ENCODE data around the gene GPR132. TPM values are rescaled to one million over a fixed set of nuclear protein-coding genes. Genes with fewer than 3 reads are reported as not detected.

GPR132 gene
- total and polyA plus RNA-seq, 8 donors: under 0.01 to 11.1 (median 1.3) TPM

GRCh38 chr14:105095236-105095805 lies 30.1 kb upstream of the GPR132 start:
- 93 to 96% (median 94%) methylated on average over 7 of the region's 7 CpGs for WGBS, 5 donors
- no peak for TF ChIP-seq POLR2AphosphoS5 (IDR thresholded peaks at IDR 0.05)
- no peak for TF ChIP-seq POLR2A (IDR thresholded peaks at IDR 0.05)
- TF ChIP-seq CTCF (IDR thresholded peaks at IDR 0.05): no peak
- TF ChIP-seq EP300 (IDR thresholded peaks at IDR 0.05): no peak
- intact Hi-C loops (cut with DNase I; ENCODE audit: low total_unique reads): no loop called here
- Histone ChIP-seq H3K36me3 (no peaks in the 10 kb centered on the region), H3K4me1 (peaks cover 36 to 42% (median 40%) of the 10 kb centered on the region in 4 donors), H3K9me3 (peaks cover 0 to 6% (median 2%) of the 10 kb centered on the region in 4 donors), H3K27me3 (peaks cover 0 to 18% (median 0%) of the 10 kb centered on the region in 3 donors), H3K4me3 (no peak overlapping the region), H3K27ac (no peak overlapping the region)
- DNase-seq: no peak

GRCh38 chr14:105094193-105094907 lies 29.1 kb upstream of the GPR132 start:
- Histone ChIP-seq H3K9me3 (peaks cover 0 to under 1% (median 0%) of the 10 kb centered on the region in 4 donors), H3K27ac (peak overlapping the region; percentile 85 to 95 (median 92)), H3K36me3 (no peaks in the 10 kb centered on the region), H3K27me3 (peaks cover 0 to 18% (median 0%) of the 10 kb centered on the region in 3 donors), H3K4me1 (peaks cover 38 to 51% (median 46%) of the 10 kb centered on the region in 4 donors), H3K4me3 (peak overlapping the region; percentile 69 to 78 (median 73))
- TF ChIP-seq EP300 (IDR thresholded peaks at IDR 0.05) (no peak), POLR2A (IDR thresholded peaks at IDR 0.05) (no peak), CTCF (IDR thresholded peaks at IDR 0.05) (no peak), POLR2AphosphoS5 (IDR thresholded peaks at IDR 0.05) (no peak)
- DNase-seq: no peak
- intact Hi-C loops (cut with DNase I; ENCODE audit: low total_unique reads): no loop called here
- WGBS, 5 donors: 62 to 69% (median 64%) methylated on average over 12 to 14 of the region's 14 CpGs

- intact Hi-C loops (cut with DNase I; ENCODE audit: low total_unique reads): no loop called here
- H3K4me1 ChIP-seq: peaks cover 40 to 59% (median 53%) of the 10 kb centered on the region in 4 donors
Observed at GRCh38 chr14:105093431-105094192, 28.4 kb upstream of the GPR132 start.

More at GRCh38 chr14:105093431-105094192, 28.4 kb upstream of the GPR132 start:
- TF ChIP-seq CTCF (IDR thresholded peaks at IDR 0.05): peak in 3 of 7 experiments; percentile 14 to 32 (median 26)
- peak in 1 of 4 donors; percentile 10 for TF ChIP-seq POLR2A (IDR thresholded peaks at IDR 0.05)
- TF ChIP-seq EP300 (IDR thresholded peaks at IDR 0.05): no peak
- peak in 2 of 3 donors; percentile 47 to 72 for TF ChIP-seq POLR2AphosphoS5 (IDR thresholded peaks at IDR 0.05)
- Histone ChIP-seq H3K9me3 (no peaks in the 10 kb centered on the region), H3K36me3 (no peaks in the 10 kb centered on the region), H3K27me3 (peaks cover 0 to 18% (median 0%) of the 10 kb centered on the region in 3 donors), H3K27ac (peak overlapping the region; percentile 85 to 95 (median 92)), H3K4me3 (peak overlapping the region; percentile 69 to 78 (median 73))
- WGBS, 5 donors: 0 to 1% (median 1%) methylated on average over 9 to 76 of the region's 76 CpGs
- peak; percentile 83 to 95 for DNase-seq

All from stomach (tissue), 9 donors.